ENCODE results near the gene C22orf31.

The C22orf31 gene

DNA sequence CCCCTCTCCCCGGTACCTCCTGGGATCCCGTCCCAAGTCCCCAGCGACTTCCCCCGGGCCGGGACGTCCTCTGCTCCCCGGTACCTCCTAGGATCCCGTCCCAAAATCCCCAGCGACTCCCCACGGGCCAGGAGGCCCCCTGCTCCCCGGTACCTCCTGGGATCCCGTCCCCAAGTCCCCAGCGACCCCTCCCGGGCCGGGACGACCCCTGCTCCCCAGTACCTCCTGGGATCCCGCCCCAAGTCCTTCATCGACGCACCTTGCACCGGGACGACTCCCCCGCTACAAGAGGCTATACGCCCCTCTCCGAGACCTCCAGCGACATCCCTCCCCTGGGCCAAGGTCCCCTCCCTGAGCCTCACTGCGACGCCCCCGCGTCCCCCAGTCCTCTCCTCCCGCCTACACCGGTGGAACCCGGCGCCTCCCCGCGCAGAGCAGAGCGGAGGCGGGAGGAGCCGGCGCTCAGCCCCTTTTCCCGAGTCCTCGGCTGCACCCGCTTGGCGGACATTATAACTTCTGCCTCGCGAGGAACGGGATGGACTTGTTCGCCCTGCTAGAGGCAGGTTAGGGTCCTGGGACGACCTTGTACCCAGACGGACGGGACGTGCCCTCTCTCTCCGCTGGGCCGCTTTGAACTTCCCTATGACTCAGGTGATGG lies 12.1 kb upstream of the C22orf31 start:
- TF ChIP-seq, protein P1, sequence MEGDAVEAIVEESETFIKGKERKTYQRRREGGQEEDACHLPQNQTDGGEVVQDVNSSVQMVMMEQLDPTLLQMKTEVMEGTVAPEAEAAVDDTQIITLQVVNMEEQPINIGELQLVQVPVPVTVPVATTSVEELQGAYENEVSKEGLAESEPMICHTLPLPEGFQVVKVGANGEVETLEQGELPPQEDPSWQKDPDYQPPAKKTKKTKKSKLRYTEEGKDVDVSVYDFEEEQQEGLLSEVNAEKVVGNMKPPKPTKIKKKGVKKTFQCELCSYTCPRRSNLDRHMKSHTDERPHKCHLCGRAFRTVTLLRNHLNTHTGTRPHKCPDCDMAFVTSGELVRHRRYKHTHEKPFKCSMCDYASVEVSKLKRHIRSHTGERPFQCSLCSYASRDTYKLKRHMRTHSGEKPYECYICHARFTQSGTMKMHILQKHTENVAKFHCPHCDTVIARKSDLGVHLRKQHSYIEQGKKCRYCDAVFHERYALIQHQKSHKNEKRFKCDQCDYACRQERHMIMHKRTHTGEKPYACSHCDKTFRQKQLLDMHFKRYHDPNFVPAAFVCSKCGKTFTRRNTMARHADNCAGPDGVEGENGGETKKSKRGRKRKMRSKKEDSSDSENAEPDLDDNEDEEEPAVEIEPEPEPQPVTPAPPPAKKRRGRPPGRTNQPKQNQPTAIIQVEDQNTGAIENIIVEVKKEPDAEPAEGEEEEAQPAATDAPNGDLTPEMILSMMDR (IDR thresholded peaks at IDR 0.05) = no peak
- TF ChIP-seq ZFX (IDR thresholded peaks at IDR 0.05; ENCODE audit: borderline replicate concordance) = no peak
- H3K27ac ChIP-seq = no peak overlapping the region

DNA sequence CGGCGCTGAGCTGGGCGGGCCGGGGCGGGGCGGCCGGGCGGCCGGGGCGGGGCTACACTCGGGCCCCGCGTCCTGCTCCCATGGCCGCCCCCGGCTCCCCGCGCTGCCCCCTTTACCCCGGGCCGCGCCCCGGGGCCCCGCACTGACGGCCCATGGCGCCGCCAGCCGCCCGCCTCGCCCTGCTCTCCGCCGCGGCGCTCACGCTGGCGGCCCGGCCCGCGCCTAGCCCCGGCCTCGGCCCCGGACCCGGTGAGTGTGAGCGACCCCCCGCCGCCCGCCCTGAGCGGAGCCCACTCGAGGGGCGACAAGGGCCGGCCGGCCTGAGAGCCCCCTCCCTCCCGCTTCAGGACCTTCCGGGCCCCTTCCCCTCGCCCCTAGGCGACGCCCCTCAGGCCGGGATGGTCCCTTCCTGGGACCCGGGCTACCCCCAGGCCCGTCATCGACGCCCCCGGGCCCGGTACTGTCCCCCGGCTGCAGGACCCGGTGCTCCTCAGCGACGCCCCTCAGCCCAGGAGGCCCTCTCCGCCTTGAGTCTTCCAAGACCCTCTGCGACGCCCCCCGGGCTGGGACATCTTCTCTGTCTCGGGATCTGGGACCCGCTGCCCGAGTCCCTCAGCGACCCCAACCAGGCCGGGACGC lies 11.5 kb upstream of the C22orf31 start, which contains the start of gene KREMEN1:
KREMEN1 (plus strand) TSS at position 57 of the 639 bp plus-strand sequence; CDS start at position 153, 96 bp downstream.
- no peak within 1 kb of the TSS for H3K27ac ChIP-seq
- TF ChIP-seq, protein P1 (IDR thresholded peaks at IDR 0.05) = no peak

DNA sequence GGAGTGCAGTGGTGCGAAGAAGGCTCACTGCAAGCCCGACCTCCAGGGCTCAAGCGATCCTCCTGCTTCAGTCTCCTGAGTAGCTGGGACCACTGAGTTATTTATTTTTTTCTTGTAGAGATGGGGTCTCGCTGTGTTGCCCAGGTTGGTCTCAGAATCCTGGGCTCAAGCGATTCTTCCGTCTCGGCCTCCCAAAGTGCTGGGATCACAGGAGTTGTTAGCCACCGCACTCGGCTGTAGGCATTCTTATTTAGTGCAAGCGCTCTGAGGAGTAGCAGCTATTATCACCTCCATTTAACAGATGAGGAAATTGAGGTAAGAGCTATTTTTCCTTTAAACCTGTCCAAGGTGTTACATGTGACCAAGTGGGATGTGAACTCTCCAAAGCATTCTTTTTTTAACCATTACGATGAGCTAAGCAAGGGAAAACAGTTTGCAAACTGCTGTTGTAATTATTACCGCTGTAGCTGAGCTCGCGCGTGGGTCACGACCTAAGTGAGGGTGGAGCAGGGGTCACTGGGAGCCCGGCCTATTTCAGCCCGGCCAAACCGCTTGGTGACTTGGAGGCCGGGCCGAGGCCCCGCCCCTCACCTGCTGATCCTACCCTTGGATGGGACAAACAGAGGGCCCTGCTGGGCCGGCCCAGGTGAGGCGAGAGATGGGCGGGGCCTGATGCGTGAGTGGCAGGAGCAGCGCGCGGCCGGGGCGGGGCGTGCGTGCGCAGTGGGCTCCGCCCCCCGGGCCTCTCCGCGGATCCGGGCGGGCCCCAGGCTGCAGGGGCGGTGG lies 10.8 kb upstream of the C22orf31 start:
- TF ChIP-seq, protein P1 (IDR thresholded peaks at IDR 0.05) = no peak
- TF ChIP-seq ZFX (IDR thresholded peaks at IDR 0.05; ENCODE audit: borderline replicate concordance) = no peak
- no peak overlapping the region for H3K27ac ChIP-seq

DNA sequence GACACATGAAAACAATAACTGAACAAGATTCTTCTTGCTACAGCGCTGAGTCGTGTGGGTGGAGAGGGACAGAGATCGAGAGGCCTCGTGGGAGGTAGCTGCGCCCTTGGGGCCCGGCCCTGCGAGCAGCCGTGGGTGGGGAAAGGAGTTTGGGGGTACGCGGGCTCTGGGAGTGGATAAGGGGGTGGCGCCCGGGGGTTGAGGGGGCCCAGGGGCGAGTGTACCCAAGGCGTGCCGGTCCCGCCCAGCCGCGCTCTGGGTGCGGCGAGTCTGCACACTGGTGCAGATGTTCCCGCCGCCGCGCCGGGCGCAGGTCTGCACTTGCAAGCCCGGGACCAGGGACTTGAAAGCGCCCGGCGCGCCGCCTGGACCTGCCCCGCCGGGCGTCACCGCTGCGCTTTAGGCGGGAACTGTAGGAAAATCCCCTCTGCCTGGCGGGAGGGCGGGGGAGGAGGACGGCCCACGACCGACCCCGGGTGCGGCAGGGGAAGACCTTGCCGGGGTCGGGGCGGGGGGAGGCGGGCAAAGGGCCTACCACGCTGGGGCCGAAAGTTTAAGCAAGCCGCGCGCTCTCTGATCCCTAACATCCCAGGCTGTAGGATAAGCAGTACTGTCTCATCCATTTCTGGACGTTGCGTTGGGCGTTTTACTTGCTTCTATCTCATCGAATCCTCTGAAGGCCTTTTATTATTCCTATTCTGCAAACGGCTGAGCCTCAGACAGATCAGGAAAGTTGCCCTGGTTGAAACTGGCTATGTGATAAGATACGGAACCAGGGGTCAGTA lies 9.8 kb upstream of the C22orf31 start:
- no peak overlapping the region for H3K27ac ChIP-seq
- TF ChIP-seq, protein P1 (IDR thresholded peaks at IDR 0.05) = no peak
- TF ChIP-seq ZFX (IDR thresholded peaks at IDR 0.05; ENCODE audit: borderline replicate concordance) = no peak

DNA sequence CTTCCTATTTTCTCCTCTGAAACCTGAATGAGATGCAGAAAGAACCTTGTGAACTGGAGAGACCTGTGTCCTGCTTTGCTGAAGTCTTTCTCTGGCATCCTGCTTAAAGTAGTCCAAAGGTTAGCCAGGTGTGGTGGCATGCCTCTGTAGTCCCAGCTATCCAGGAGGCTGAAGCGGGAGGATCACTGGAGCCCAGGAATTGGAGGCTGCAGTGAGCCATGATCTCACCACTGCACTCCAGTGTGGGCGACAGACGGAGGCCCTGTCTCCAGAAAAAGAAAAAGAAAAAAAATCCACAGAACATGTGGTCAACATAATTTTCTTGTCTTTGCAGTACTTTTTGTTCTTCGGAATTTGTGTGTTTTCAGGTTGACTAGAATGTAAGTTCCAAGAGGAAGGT lies 8.9 kb upstream of the C22orf31 start:
- H3K27ac ChIP-seq = no peak overlapping the region
- TF ChIP-seq ZFX (IDR thresholded peaks at IDR 0.05; ENCODE audit: borderline replicate concordance) = no peak
- TF ChIP-seq, protein P1 (IDR thresholded peaks at IDR 0.05) = no peak

DNA sequence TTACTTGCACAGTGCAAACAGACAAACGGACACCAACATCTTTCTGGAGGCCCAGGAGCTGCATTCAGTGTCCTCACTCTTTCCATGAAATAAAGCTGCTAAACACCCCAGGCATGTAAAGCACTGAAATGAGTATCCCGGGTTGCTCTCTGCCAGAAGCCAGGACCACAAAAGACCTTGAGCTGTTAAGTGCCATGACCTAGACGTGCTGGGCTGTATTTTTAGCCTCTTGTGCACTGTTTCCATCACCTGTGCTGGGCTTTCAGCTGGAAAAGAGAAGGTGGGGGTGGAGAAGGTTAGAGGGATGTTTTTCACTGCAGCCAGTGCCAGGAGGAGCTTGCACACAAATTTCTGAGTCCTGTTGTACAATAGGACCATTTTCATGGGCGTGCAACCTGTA lies 7.8 kb upstream of the C22orf31 start:
- H3K27ac ChIP-seq = no peak overlapping the region
- TF ChIP-seq ZFX (IDR thresholded peaks at IDR 0.05; ENCODE audit: borderline replicate concordance) = no peak
- TF ChIP-seq, protein P1 (IDR thresholded peaks at IDR 0.05) = no peak
